Vagina (tissue), 2 donors: ENCODE measurements around the gene KYAT1. TPM values are rescaled to one million over a fixed set of nuclear protein-coding genes. Genes with fewer than 3 reads are reported as not detected.
"Not testable (repeated sequence)": the region's sequence is repeated elsewhere in the genome, so short reads cannot be mapped to it uniquely, and the experiment has no call there.

ENCODE experiments used
- DNase-seq, 2 donors: peaks; one replicate each; pipeline ENCODE4 v3.0.0-alpha.2; 2017; ENCODE audit errors: extremely low spot score in 2 of 2
- H3K27ac ChIP-seq: fragments of 200-600 bp; sonication (generic); one replicate; pipeline ENCODE4 v1.5.1; 2019
- H3K27me3 ChIP-seq: fragments of 200-600 bp; sonication (generic); one replicate; pipeline ENCODE4 v1.5.1; 2019
- H3K36me3 ChIP-seq, 2 donors: fragments of 200-600 bp; sonication (generic); one replicate each; pipeline ENCODE4 v1.5.1; 2017 to 2019
- H3K4me1 ChIP-seq: fragments of 200-600 bp; sonication (generic); one replicate; pipeline ENCODE4 v1.5.1; 2019
- H3K4me3 ChIP-seq, 2 donors: fragments of 200-600 bp; sonication (generic); 1 replicate in 1 of 2; 2 replicates in 1 of 2; pipeline ENCODE4 v1.5.1; 2016 to 2019
- H3K9me3 ChIP-seq: fragments of 200-600 bp; sonication (generic); one replicate; pipeline ENCODE4 v1.5.1; 2019
- CTCF ChIP-seq, 3 experiments: fragments of 450-650 bp in 2 of 3; fragments of 200-600 bp in 1 of 3; sonication (generic) in 1 of 3; IDR thresholded peaks; one replicate each; pipeline ENCODE4 v1.5.1; 2017 to 2019; ENCODE audit warnings: antibody characterized with exemption in 3 of 3, mild to moderate bottlenecking in 2 of 3, moderate library complexity in 2 of 3
- POLR2A ChIP-seq, 2 donors: fragments of 450-650 bp; IDR thresholded peaks; one replicate each; pipeline ENCODE4 v1.6.1; 2017; ENCODE audit warnings: antibody characterized with exemption in 2 of 2, mild to moderate bottlenecking in 2 of 2, moderate library complexity in 2 of 2
- POLR2AphosphoS5 ChIP-seq, 2 donors: sonication (generic); formaldehyde crosslinking; IDR thresholded peaks; one replicate each; pipeline ENCODE4 v1.9.0; 2017; ENCODE audit warnings: antibody characterized with exemption in 2 of 2, mild to moderate bottlenecking in 2 of 2, low read depth in 1 of 2; ENCODE audit not compliant: insufficient read depth in 1 of 2
- intact Hi-C: fragments of 100-400 bp; cut with DNase I; formaldehyde crosslinking; loops from one replicate; pipeline ENCODE4 v1.15.1; 2023
- total RNA-seq: library from RNA; depleted of rRNA; stranded (reverse); fragments of >200 nt; gene quantifications from one replicate; pipeline ENCODE4 v1.2.3, GENCODE V29; 2016

Gene KYAT1
- total RNA-seq, 1 donor from 2014 or later, result 11.0 TPM

- H3K9me3 ChIP-seq, result no peaks in the 10 kb centered on the region
- DNase-seq, result no peak
- H3K27ac ChIP-seq, result peak overlapping the region; percentile 98
- H3K36me3 ChIP-seq, result peaks cover 0 to 13% of the 10 kb centered on the region in 2 donors
- H3K27me3 ChIP-seq, result no peaks in the 10 kb centered on the region
- H3K4me1 ChIP-seq, result peaks cover 73% of the 10 kb centered on the region
- TF ChIP-seq POLR2AphosphoS5 (IDR thresholded peaks at IDR 0.05; ENCODE audit: insufficient read depth in 1 of 2, low read depth in 1 of 2), result peak in 1 of 2 donors; percentile 53
- TF ChIP-seq CTCF (IDR thresholded peaks at IDR 0.05), result no peak
- intact Hi-C loops, result no loop called here
- H3K4me3 ChIP-seq, result peak overlapping the region; percentile 95 to 96
These were observed 1.2 kb upstream of the KYAT1 start for GRCh38 chr9:128882677-128883603.

GRCh38 chr9:128877852-128878251 is 3.9 kb downstream of the KYAT1 start:
- intact Hi-C loops, result no loop called here
- DNase-seq, result no peak
- TF ChIP-seq CTCF (IDR thresholded peaks at IDR 0.05), result no peak
- Histone ChIP-seq H3K9me3 (no peaks in the 10 kb centered on the region), H3K4me3 (no peak overlapping the region), H3K27ac (no peak overlapping the region), H3K36me3 (no peaks in the 10 kb centered on the region), H3K4me1 (peaks cover 22% of the 10 kb centered on the region), H3K27me3 (no peaks in the 10 kb centered on the region)

GRCh38 chr9:128870941-128871265 is 10.8 kb downstream of the KYAT1 start:
- DNase-seq, intact Hi-C loops, H3K27ac ChIP-seq: not testable (repeated sequence)

GRCh38 chr9:128870128-128870940 is 11.4 kb downstream of the KYAT1 start:
- DNase-seq, result no peak
- no peak for TF ChIP-seq POLR2AphosphoS5 (IDR thresholded peaks at IDR 0.05; ENCODE audit: insufficient read depth in 1 of 2, low read depth in 1 of 2)
- no peak for TF ChIP-seq CTCF (IDR thresholded peaks at IDR 0.05)
- no peak for TF ChIP-seq POLR2A (IDR thresholded peaks at IDR 0.05)
- intact Hi-C loops, result no loop called here
- H3K9me3 ChIP-seq, result no peaks in the 10 kb centered on the region
- H3K36me3 ChIP-seq, result no peaks in the 10 kb centered on the region
- no peaks in the 10 kb centered on the region for H3K27me3 ChIP-seq
- H3K4me3 ChIP-seq, result no peak overlapping the region
- H3K4me1 ChIP-seq, result no peaks in the 10 kb centered on the region
- H3K27ac ChIP-seq, result no peak overlapping the region

More at GRCh38 chr9:128870941-128871265, 10.8 kb downstream of the KYAT1 start:
- not testable (repeated sequence) for H3K27me3 ChIP-seq, H3K4me1 ChIP-seq, H3K4me3 ChIP-seq, H3K9me3 ChIP-seq, H3K36me3 ChIP-seq

GRCh38 chr9:128863647-128864046 is 18.1 kb downstream of the KYAT1 start:
- Histone ChIP-seq H3K36me3 (no peaks in the 10 kb centered on the region), H3K27me3 (no peaks in the 10 kb centered on the region), H3K9me3 (no peaks in the 10 kb centered on the region), H3K4me1 (peaks cover 23% of the 10 kb centered on the region), H3K27ac (peak overlapping the region; percentile 20), H3K4me3 (no peak overlapping the region)
- no peak for DNase-seq
- intact Hi-C loops, result loop anchor here (5.0 kb wide), 1 partner anchor 64 kb away; no protein-coding TSS in a partner anchor
- TF ChIP-seq POLR2AphosphoS5 (IDR thresholded peaks at IDR 0.05; ENCODE audit: insufficient read depth in 1 of 2, low read depth in 1 of 2), result no peak
- peak; percentile 94 to 97 (median 95) for TF ChIP-seq CTCF (IDR thresholded peaks at IDR 0.05)
- TF ChIP-seq POLR2A (IDR thresholded peaks at IDR 0.05), result no peak
